T-helper 1 cell treated with Interleukin-12 subunit alpha and Interleukin-12 subunit beta and Interleukin-4 antibody, amounts not matched to agents 30 ng/mL and 1 ng/mL, for 36 hours (primary cell): ENCODE measurements around the gene PDE9A. TPM values are rescaled to one million over a fixed set of nuclear protein-coding genes. Genes with fewer than 3 reads are reported as not detected.

Experiments used
- intact Hi-C: fragments of 100-400 bp; cut with micrococcal nuclease; formaldehyde crosslinking; loops from one replicate; pipeline ENCODE4 v1.15.1; 2024
- total RNA-seq: library from RNA; stranded (reverse); gene quantifications from 2 replicates; pipeline ENCODE4 v1.2.3, GENCODE V29; 2022

Gene PDE9A
- total RNA-seq, 1 donor from 2014 or later, result 13.0 TPM

GRCh38 chr21:42682661-42683210 is 29.3 kb downstream of the PDE9A start:
- intact Hi-C loops, result loop anchor here (5.0 to 10.0 kb wide), 4 partner anchors 90 to 292 kb away; partner anchors contain the start of gene PKNOX1

- intact Hi-C loops, result loop anchor here (1.0 to 10.0 kb wide), 12 partner anchors 28 to 291 kb away; partner anchors contain the start of genes PKNOX1 and WDR4
These were observed 30.1 kb downstream of the PDE9A start for GRCh38 chr21:42683371-42684108.

- intact Hi-C loops, result loop anchor here (1.0 to 10.0 kb wide), 12 partner anchors 29 to 290 kb away; partner anchors contain the start of genes PKNOX1 and WDR4
These were observed 30.9 kb downstream of the PDE9A start for GRCh38 chr21:42684109-42684916.

- intact Hi-C loops, result loop anchor here (2.0 to 10.0 kb wide), 3 partner anchors 50 to 290 kb away; partner anchors contain the start of gene PKNOX1
These were observed 31.6 kb downstream of the PDE9A start for GRCh38 chr21:42685036-42685435.

- intact Hi-C loops, result loop anchor here (2.0 to 10.0 kb wide), 3 partner anchors 49 to 289 kb away; partner anchors contain the start of gene PKNOX1
These were observed 32.6 kb downstream of the PDE9A start for GRCh38 chr21:42685954-42686500.

DNA sequence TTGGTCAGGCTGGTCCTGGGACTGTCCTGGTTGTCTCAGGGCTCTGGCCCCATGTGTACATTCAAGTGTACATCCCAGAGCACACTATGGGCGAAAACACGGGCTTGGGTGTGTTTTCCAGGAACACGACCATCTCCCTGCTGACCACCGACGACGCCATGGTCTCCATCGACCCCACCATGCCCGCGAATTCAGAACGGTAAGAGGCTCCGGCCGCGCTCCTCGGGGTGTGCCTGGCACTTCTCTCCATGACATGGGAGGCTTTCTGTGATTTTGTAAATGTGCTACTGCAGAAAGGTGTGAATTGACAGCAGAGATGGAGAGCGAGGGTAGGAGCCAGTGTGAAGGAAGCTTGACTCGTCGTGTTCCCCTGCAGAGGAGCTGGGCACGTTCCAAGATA is 34.4 kb downstream of the PDE9A start:
- intact Hi-C loops, result loop anchor here (10.0 kb wide), 1 partner anchor 287 kb away; the partner anchor contains the start of gene PKNOX1

DNA sequence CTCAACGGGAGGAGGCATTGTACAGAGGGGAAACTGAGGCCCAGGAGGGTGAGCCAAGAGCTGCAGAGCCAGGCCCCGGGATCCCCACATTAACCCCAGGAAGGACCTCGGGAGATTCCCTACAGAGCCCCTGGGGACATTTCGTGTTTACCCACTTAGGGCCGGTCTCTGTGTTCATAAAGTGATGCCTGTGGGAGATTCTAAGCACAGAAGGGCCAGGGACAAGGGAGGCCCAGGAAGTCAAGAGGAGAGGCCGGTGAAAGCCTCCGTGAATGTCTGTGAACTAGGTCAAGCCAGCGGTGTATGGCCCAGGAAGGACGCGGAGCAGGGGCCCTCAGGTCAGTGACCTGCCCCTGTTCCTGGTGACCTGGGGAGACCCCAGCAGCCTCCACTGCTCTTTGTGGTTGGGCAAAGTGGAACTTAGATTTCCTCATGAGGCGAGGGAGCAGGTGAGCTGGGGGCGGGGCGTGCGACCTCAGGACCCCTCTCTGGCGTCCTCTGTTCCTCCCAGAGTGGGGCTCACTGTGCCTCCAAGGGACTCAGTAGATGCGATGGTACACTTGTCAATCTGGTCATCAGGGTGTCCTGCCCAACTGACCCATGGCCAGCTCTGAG is 34.9 kb downstream of the PDE9A start:
- intact Hi-C loops, result loop anchor here (10.0 kb wide), 1 partner anchor 286 kb away; the partner anchor contains the start of gene PKNOX1

- intact Hi-C loops, result loop anchor here (10.0 kb wide), 1 partner anchor 286 kb away; the partner anchor contains the start of gene PKNOX1
These were observed 35.5 kb downstream of the PDE9A start for GRCh38 chr21:42688841-42689371.

DNA sequence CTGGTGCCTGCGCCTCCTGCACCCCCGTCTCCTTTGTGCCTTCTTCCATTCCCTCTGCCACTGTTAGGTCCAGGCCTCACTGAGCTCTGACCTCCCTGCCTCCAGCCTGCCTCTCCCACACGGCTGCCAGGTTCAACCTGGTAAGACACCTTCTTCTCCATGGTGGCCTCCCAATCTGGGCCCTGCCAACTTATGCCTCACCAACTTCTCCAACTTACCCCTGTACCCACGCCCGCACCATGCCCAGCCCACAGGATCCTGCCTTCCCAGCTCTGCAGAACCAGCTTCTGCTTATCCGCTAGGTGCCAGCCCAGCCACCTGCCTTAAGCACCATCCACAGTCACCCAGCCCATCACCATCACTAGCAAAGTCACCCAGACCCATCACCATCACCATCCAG is 37.2 kb downstream of the PDE9A start:
- intact Hi-C loops, result no loop called here

- intact Hi-C loops, result no loop called here
These were observed 38.6 kb downstream of the PDE9A start for GRCh38 chr21:42691901-42692559.

DNA sequence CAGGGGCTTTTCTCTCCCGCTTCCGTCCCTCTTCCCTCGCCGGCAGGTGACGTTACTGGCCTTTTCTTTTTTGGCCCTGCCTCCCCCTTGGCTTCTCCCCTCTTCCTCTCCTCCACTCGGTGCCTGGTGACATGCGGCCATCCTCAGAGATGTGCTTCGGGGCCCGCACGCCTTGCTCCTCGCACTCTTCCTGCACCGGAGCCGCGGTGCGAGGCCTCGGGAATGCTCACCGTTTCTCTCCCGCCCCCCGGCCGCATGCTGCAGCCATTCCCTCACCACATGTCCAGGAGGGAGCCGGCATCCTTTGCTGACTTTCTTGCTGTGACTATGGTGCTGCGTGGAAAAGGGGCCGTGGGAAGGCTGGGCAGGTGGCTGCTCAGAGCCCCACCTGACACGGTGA is 39.3 kb downstream of the PDE9A start:
- intact Hi-C loops, result no loop called here

GRCh38 chr21:42694751-42695696 is 41.6 kb downstream of the PDE9A start:
- intact Hi-C loops, result no loop called here

DNA sequence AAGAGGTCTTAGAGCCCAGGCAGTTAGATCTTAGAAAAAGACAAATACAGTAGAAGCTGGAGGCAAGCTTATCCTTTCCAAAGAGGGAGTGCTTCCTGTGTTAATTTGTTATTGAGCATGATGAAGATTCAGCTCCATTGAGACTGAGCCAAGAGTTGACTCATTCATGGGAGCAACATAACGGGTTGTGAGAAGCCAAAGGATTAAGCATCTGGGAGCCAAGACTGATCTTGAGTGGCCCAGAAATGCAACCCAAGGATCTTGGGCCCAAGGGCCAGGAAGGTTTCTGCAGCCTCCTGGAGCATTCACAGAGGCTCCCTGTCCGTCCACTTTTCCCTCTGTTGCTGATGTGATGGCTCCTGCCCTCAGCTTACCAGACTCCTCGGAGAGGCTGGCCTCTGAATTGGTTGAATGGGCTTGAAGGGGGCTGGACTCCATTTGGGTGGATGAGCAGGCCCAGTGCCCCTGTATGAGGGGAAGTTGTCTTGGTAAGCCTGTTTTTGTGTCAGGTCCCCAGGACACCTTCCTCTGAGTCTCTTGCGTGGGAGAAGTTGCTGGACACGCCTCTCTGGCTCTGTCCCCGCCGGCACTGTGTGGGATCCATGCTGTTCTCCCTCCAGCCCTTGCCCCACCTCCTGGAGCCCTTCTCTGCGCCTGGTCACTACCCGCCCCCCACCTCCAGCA is 42.4 kb downstream of the PDE9A start:
- intact Hi-C loops, result no loop called here

DNA sequence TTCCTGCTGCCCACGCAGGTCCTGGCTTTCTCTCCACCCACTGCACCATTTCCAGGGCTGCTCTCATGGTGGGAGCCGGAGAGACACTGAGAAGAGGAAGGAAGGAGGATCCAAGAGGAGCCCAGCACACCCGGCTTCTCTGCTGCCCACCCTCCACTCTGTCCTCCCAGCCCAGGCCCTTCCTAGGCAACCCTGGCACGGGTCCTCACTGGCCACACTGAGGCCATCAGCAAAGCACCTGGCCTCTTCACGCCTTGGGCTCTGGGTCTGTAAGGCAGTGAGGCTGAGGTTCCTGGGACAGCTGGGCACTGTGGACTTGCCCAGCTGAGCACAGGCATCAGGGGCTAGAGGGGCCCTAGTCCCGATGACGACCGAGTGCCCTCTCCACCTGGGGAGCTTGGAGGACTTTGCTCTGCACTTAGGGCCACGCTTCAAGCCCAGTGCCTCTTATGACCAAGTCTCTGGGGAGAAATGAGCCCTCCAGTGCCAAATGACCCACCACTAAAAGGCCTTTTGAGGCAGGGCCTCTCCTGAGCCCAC is 43.1 kb downstream of the PDE9A start:
- intact Hi-C loops, result no loop called here

GRCh38 chr21:42698733-42699132 is 45.3 kb downstream of the PDE9A start:
- intact Hi-C loops, result no loop called here

GRCh38 chr21:42699196-42699595 is 45.8 kb downstream of the PDE9A start:
- intact Hi-C loops, result no loop called here

DNA sequence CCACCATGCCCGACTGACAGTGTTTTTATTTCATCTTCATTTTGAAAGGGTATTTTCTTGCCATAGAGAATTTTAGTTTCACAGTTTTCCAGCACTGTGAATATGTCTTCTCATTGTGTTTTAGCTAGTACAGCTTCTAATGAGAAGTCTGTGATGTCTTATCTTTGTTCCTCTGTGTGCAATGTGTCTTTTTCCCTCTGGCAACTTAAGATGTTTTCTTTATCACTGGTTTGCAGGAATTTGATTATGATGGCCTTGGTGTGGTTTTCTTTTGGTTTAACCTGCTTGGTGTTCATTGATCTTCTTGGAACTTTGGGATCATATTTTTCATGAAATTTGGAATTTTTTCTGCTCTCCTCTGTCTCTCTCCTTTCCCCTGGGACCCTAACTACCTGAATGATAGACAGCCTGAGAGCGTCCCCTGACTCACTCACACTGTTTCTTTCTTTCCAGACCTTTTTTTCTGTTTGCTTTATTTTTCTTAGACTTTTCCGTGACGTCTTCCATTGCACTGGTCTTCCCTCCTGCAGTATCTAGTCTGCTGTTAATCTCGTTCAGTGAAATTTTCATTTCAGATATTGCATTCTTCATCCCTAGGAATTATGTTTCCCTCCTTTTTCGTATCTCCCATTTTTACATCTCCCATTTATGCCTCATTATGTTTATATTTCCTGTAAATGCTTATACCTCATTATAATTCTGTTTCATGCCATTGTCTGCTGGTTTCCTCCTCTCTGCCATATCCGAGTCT is 48.5 kb downstream of the PDE9A start:
- intact Hi-C loops, result no loop called here
